Psoas muscle (tissue), 8 donors: ENCODE measurements around the gene SPECC1. TPM values are rescaled to one million over a fixed set of nuclear protein-coding genes. Genes with fewer than 3 reads are reported as not detected.
"Not testable (repeated sequence)": the region's sequence is repeated elsewhere in the genome, so short reads cannot be mapped to it uniquely, and the experiment has no call there.

Experiments used
- ATAC-seq, 4 donors: fragments of 200-7000 bp; cut with Tn5 transposase; one replicate each; pipeline ENCODE4 v1.9.1; 2020; ENCODE audit warnings: moderate library complexity in 3 of 4, mild to moderate bottlenecking in 2 of 4
- DNase-seq, 2 donors: peaks; one replicate each; pipeline ENCODE4 v3.0.0-alpha.2; 2020
- H3K27ac ChIP-seq: fragments of 200-600 bp; one replicate; pipeline ENCODE4 v1.8.0; 2022
- H3K27me3 ChIP-seq, 3 donors: fragments of 200-600 bp in 1 of 3; one replicate each; pipeline versions ENCODE4 v1.6.1 to v1.8.0; 2013 to 2022; ENCODE audit warnings: low read length in 2 of 3, mild to moderate bottlenecking in 2 of 3, moderate library complexity in 1 of 3; ENCODE audit not compliant: insufficient read depth in 3 of 3
- H3K36me3 ChIP-seq, 2 donors: fragments of 200-600 bp in 1 of 2; one replicate each; pipeline versions ENCODE4 v1.6.1 to v1.8.0; 2013 to 2022; ENCODE audit warnings: low read depth in 1 of 2, mild to moderate bottlenecking in 1 of 2, moderate library complexity in 1 of 2; ENCODE audit not compliant: insufficient read depth in 1 of 2
- H3K4me1 ChIP-seq: fragments of 200-600 bp; one replicate; pipeline ENCODE4 v1.8.0; 2022
- H3K4me3 ChIP-seq: fragments of 200-600 bp; one replicate; pipeline ENCODE4 v1.8.0; 2022; ENCODE audit warnings: mild to moderate bottlenecking
- H3K9me3 ChIP-seq: fragments of 200-600 bp; one replicate; pipeline ENCODE4 v1.8.0; 2022
- WGBS, 3 donors: extraction: QIAGEN DNeasy Blood & Tissue Kit; methylation state at CpG; one replicate each; pipeline versions ENCODE4 v1.1.6 to v1.1.7; 2013; 5-methylcytosine and 5-hydroxymethylcytosine counted together
- intact Hi-C, 2 donors: fragments of 100-400 bp; cut with DNase I; formaldehyde crosslinking; loops; one replicate each; pipeline versions ENCODE4 v1.11.0 to v1.14.2; 2022
- long read RNA-seq, 2 donors: library from polyadenylated mRNA; unstranded; transcript quantifications; one replicate each; pipeline ENCODE4 v2.0.0, GENCODE V29; 2021
- polyA plus RNA-seq, 3 donors: library from polyadenylated mRNA; stranded (reverse); fragments of 200-250 nt; gene quantifications; one replicate each; pipeline ENCODE4 v1.2.3, GENCODE V29; 2013
- total RNA-seq, 4 donors: library from RNA; stranded (reverse); fragmentation: NEBNext Ultra II Directional in 2 of 4; extraction: Animal tissue kit (Norgen Biotek cat#: 25700) in 2 of 4; gene quantifications; one replicate each; pipeline versions ENCODE4 v1.2.1 to v1.2.4, GENCODE V29; 2021 to 2023
- TF ChIP-seq, protein P1 (sequence below): fragments of 200-600 bp; IDR thresholded peaks from one replicate; pipeline ENCODE4 v1.8.0; 2022; ENCODE audit warnings: antibody characterized with exemption
- donor health status: healthy with polysubstance abuse.
- donor health status: DM: no; HTN: no; CAD: no; lungs with moderate emphysema.
- donor health status: Bipolar disorder and iron deficiency.
- donor health status: healthy.
- donor health status: DM: yes; HTN: yes; CAD: no.
- donor health status: DM: no; HTN: no; CAD: no.
- donor health status: DM: no; HTN: no; CAD: no.
- donor health status: DM: yes; HTN: yes; CAD: no.

Gene SPECC1, protein sequence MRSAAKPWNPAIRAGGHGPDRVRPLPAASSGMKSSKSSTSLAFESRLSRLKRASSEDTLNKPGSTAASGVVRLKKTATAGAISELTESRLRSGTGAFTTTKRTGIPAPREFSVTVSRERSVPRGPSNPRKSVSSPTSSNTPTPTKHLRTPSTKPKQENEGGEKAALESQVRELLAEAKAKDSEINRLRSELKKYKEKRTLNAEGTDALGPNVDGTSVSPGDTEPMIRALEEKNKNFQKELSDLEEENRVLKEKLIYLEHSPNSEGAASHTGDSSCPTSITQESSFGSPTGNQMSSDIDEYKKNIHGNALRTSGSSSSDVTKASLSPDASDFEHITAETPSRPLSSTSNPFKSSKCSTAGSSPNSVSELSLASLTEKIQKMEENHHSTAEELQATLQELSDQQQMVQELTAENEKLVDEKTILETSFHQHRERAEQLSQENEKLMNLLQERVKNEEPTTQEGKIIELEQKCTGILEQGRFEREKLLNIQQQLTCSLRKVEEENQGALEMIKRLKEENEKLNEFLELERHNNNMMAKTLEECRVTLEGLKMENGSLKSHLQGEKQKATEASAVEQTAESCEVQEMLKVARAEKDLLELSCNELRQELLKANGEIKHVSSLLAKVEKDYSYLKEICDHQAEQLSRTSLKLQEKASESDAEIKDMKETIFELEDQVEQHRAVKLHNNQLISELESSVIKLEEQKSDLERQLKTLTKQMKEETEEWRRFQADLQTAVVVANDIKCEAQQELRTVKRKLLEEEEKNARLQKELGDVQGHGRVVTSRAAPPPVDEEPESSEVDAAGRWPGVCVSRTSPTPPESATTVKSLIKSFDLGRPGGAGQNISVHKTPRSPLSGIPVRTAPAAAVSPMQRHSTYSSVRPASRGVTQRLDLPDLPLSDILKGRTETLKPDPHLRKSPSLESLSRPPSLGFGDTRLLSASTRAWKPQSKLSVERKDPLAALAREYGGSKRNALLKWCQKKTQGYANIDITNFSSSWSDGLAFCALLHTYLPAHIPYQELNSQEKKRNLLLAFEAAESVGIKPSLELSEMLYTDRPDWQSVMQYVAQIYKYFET
- total RNA-seq, result 10 to 100 TPM in 2 of 4 donors, 1 to 10 TPM in 2; 4.7 to 11.3 (median 9.6) TPM
- 1 to 10 TPM; 2.0 to 2.1 (median 2.0) TPM for polyA plus RNA-seq
- long read RNA-seq, donor 1, partial matches to known transcripts, result 1 of 2 reads
- long read RNA-seq, donor 1, other reads (novel, unspliced or antisense), result 1 of 2 reads
- long read RNA-seq, donor 2, partial matches to known transcripts, result 1 of 1 reads
- long read RNA-seq, donor 2, other reads (novel, unspliced or antisense), result 0 of 1 reads

GRCh38 chr17:20009302-20010098 is at the start of gene SPECC1:
TSS of gene SPECC1 (plus strand) at chr17:20009359. CDS start at chr17:20096652, 87,293 bp downstream.
- peak; percentile 46 to 98 (median 95) for ATAC-seq
- H3K27ac ChIP-seq, result peak within 1 kb of the TSS; percentile 43
- peaks cover 0 to 63% (median 7%) of the 10 kb centered on the region in 3 donors for H3K27me3 ChIP-seq
- DNase-seq, result peak; percentile 85 to 89
- intact Hi-C loops, result loop anchor here (5.0 kb wide), 2 partner anchors 83 to 108 kb away; no protein-coding TSS in a partner anchor
- peaks cover 4% of the 10 kb centered on the region for H3K4me1 ChIP-seq
- 0% methylated on average over 69 to 96 of the region's 96 CpGs for WGBS, 3 donors
- H3K36me3 ChIP-seq, result no peaks in the 10 kb centered on the region
- H3K9me3 ChIP-seq, result no peaks in the 10 kb centered on the region
- TF ChIP-seq, protein P1, sequence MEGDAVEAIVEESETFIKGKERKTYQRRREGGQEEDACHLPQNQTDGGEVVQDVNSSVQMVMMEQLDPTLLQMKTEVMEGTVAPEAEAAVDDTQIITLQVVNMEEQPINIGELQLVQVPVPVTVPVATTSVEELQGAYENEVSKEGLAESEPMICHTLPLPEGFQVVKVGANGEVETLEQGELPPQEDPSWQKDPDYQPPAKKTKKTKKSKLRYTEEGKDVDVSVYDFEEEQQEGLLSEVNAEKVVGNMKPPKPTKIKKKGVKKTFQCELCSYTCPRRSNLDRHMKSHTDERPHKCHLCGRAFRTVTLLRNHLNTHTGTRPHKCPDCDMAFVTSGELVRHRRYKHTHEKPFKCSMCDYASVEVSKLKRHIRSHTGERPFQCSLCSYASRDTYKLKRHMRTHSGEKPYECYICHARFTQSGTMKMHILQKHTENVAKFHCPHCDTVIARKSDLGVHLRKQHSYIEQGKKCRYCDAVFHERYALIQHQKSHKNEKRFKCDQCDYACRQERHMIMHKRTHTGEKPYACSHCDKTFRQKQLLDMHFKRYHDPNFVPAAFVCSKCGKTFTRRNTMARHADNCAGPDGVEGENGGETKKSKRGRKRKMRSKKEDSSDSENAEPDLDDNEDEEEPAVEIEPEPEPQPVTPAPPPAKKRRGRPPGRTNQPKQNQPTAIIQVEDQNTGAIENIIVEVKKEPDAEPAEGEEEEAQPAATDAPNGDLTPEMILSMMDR, result peak; percentile 97
- peak within 1 kb of the TSS; percentile 72 for H3K4me3 ChIP-seq

DNA sequence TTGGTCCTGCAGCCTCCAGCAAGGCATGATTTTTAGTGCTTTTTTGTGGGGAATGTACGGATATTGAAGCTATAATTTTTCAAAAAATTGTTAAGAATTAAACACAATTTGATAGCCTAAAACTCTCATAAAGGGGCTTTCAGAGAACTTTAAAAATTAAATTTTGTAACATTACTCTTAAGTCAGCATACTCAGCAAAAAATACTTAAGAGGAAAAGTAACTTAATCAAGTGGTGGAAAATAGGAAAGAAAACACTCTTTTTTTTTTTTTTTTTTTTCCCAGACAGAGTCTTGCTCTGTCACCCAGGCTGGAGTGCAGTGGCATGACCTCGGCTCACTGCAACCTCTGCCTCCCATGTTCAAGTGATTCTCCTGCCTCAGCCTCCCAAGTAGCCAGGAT is 46.2 kb upstream of the SPECC1 start:
- 73 to 97% (median 93%) methylated on average over 2 of the region's 2 CpGs for WGBS, 3 donors

GRCh38 chr17:19973156-19973555 is 36.0 kb upstream of the SPECC1 start:
- no peak overlapping the region for H3K27ac ChIP-seq
- TF ChIP-seq, protein P1, result no peak
- no peak overlapping the region for H3K4me3 ChIP-seq
- intact Hi-C loops, result no loop called here
- peaks cover 2 to 27% of the 10 kb centered on the region in 2 donors for H3K36me3 ChIP-seq
- DNase-seq (no peak), ATAC-seq (no peak)
- H3K9me3 ChIP-seq, result no peaks in the 10 kb centered on the region
- peaks cover 16% of the 10 kb centered on the region for H3K4me1 ChIP-seq
- WGBS, 3 donors, result 89 to 93% (median 89%) methylated on average over 2 of the region's 2 CpGs
- no peaks in the 10 kb centered on the region for H3K27me3 ChIP-seq

More for the DNA sequence above, 46.2 kb upstream of the SPECC1 start:
- H3K9me3 ChIP-seq, H3K4me3 ChIP-seq, intact Hi-C loops, H3K4me1 ChIP-seq, ATAC-seq, DNase-seq, H3K27ac ChIP-seq, H3K27me3 ChIP-seq: not testable (repeated sequence)
- peaks cover 0 to 90% of the 10 kb centered on the region in 2 donors for H3K36me3 ChIP-seq

DNA sequence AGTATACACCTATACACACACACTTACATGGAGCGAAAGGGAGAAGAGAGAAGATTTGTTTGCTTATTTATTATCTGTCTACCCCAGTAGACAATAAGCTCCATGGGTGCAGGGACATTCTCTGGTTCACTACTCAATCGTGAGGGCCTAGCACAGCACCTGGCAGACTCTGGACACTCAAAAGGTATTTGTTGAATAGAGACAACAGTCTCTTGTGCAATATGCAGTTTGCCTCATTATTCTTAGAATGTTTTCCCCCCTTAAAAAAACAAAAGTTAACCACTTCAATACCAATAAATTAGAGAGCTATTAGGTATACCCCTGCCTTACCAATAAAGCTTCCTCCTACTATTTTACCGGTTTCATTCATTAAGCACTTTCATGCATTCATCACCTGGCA is 33.6 kb upstream of the SPECC1 start:
- H3K36me3 ChIP-seq, result peaks cover 0 to 13% of the 10 kb centered on the region in 2 donors
- no peak overlapping the region for H3K27ac ChIP-seq
- no peak for DNase-seq
- intact Hi-C loops, result no loop called here
- WGBS, 3 donors, result 73 to 75% (median 74%) methylated on average over 3 of the region's 3 CpGs
- no peaks in the 10 kb centered on the region for H3K27me3 ChIP-seq
- ATAC-seq, result no peak
- TF ChIP-seq, protein P1, result no peak
- peaks cover 20% of the 10 kb centered on the region for H3K4me1 ChIP-seq
- peak overlapping the region; percentile 96 for H3K4me3 ChIP-seq
- H3K9me3 ChIP-seq, result no peaks in the 10 kb centered on the region
